GM18511 (cell line): ENCODE results near the gene ZFP62.
A peak's percentile ranks its signal among the peaks of the same experiment; 100 is the strongest.
"Not testable (repeated sequence)": the region's sequence is repeated elsewhere in the genome, so short reads cannot be mapped to it uniquely, and the experiment has no call there.

Experiments
- ATAC-seq: cut with Tn5 transposase; IDR thresholded peaks from one replicate; pipeline ENCODE4 v1.9.1; 2021; ENCODE audit warnings: mild to moderate bottlenecking, moderate library complexity; ENCODE audit not compliant: unreplicated experiment

ZFP62 gene

DNA sequence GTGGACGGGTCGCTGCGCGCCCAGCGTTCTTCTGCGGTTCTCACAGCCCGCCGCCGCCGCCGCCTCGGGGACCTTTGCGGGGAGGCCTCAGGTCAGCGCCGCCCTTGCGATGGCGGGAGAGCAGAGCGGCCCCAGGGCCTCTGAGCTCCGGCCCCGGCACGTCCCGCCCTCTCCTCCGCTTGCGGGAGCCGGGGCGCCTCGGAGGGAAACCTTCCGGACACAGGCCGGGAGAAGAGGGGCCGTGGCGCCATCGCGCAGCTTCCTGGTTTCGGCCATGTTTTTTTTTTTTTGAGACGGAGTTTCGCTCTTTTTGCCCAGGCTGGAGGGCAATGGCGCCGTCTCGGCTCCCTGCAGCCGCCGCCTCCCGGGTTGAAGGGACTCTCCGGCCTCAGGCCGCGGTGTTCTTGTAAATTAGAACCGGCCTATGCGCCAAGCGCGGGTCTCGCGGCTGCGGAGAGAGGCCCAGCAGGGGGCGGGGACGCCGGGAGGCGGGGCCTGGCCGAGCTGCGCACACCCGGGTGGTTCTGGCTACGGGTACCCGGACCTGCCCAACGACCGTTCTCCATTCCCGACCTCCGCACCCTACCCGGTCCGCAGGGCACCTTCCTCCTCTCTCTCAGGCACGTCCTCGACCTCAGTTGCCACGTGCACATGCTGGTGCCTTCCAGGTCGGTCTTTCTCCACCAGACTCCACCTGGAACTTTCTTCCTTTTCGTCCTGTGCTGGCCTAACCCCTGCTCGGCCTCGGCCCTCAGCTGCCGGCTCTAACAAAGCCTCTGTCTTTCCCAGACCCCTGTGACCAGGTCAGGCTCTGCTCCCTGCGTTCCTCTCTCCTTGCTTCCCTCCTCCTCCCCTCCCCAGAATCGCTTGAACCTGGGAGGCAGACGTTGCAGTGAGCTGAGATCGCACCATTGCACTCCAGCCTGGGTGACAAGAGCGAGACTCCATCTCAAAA lies 29.7 kb downstream of the ZFP62 start:
- peak; percentile 77 for ATAC-seq

DNA sequence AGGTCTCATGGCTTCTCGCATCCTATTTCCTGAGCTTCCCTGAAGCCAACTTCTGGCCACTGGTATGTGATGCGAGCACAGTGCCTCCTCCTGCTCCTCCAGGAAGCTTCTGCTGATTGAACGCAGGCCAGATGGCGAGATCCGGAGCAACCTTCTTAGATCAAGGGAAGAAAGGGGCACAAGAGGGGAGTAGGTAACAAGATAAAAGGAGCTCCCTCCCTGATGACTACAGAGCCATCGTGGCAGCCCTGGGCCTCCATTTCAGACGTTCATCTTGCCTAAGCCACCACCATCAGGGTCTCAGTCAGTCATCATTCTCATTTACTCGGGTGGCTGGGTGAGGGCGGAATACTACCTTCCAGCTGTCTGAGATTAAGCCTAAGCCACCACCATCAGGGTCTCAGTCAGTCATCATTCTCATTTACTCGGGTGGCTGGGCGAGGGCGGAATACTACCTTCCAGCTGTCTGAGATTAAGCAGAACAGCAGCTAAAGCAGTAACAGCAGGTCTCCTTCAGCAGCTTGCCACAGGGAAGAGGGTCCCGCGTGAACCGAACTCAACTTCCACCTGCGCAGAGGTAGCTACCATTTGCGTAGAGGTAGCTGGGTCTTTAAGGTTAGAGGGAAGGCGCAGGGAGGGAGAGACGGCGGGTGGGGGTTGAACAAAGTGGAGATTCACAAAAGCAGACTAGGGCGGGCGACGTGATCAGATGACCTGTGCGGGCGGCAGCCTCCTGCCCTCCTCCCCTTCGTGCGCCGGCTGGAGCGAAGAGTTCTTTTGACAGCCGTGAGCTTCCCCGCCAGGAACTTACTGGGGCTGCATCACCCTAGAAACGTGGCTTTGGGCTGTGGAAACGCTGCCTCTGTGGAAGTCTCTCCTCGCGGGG lies 30.6 kb downstream of the ZFP62 start:
- peak; percentile 66 for ATAC-seq

DNA sequence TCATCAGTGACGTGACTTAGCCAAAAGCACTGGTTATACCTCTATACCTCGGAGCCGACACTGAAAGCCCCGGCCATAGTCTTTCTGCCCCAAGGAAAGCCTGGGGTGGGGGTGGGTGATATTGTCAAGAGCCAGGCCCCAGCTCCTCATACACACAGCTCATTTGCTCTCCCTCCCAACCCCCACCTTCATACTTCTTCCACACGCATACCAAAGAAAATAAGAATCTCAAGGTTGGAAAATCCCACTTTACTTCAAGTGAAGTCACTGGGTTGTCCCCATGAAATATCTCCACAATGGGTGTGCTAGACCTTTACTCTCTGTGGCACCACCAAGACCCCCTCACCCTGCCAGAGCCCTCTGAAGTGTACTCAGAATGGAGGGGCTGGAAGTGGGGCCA lies 31.4 kb downstream of the ZFP62 start:
- ATAC-seq: no peak

DNA sequence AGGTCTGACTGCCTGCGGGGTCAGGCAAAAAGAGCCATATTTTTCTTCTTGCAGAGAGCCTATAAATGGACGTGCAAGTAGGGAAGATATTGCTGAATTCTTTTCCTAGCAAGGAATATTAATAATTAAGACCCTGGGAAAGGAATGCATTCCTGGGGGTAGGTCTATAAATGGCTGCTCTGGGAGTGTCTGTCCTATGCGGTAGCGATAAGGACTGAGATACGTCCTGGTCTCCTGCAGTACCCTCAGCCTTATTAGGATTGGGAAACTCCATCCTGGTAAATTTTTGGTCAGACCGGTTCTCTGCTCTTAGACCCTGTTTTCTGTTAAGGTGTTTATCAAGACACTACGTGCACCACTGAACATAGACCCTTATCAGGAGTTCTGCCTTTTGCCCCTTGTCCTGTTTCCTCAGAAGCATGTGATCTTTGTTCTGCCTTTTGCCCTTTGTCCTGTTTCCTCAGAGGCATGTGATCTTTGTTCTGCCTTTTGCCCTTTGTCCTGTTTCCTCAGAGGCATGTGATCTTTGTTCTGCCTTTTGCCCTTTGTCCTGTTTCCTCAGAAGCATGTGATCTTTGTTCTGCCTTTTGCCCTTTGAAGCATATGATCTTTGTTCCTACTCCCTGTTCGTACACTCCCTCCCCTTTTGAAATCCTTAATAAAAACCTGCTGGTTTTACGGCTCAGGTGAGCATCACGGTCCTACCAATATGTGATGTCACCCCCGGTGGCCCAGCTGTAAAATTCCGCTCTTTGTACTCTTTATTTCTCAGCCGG lies 32.1 kb downstream of the ZFP62 start:
- not testable (repeated sequence) for ATAC-seq

DNA sequence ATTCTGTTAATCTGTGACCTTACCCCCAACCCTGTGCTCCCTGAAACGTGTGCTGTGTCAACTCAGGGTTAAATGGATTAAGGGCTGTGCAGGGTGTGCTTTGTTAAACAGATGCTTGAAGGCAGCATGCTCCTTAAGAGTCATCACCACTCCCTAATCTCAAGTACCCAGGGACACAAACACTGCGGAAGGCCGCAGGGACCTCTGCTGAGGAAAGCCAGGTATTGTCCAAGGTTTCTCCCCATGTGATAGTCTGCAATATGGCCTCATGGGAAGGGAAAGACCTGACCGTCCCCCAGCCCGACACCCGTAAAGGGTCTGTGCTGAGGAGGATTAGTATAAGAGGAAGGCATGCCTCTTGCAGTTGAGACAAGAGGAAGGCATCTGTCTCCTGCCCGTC lies 33.7 kb downstream of the ZFP62 start:
- not testable (repeated sequence) for ATAC-seq

DNA sequence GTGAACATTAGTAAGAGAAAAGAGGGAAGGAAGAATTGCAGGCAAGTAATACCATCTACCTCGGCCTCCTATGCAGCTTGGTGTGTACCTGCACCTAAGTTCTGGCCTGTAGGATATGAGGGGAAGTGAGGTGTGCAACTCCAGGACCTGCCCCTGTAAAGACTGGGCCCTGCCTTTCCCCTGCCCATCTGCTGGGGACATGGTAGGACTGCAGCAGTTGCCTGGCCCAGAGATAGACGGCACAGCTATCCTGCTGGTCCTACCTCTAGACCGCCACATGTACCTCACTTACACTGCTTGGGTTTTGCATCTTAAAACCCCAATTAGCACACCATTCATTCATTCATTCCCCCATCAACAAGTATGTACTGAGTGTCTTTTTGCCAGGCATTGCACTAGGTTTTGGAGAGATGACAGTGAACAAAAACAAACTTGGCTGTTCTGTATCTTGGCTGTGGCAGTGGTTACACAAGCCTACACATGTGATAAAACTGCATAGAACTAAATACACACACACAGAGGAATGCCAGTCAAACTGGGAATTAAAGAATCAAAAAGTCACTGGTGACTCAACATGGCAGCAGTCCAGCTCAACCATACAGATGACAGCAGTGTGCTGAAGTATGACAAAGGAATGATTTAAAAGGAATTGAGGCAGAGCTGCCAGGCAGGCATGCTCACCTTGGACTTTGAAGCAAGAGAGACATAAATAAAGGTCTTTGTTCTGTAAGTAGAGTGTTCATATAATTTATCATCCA lies 35.1 kb downstream of the ZFP62 start:
- ATAC-seq: no peak

DNA sequence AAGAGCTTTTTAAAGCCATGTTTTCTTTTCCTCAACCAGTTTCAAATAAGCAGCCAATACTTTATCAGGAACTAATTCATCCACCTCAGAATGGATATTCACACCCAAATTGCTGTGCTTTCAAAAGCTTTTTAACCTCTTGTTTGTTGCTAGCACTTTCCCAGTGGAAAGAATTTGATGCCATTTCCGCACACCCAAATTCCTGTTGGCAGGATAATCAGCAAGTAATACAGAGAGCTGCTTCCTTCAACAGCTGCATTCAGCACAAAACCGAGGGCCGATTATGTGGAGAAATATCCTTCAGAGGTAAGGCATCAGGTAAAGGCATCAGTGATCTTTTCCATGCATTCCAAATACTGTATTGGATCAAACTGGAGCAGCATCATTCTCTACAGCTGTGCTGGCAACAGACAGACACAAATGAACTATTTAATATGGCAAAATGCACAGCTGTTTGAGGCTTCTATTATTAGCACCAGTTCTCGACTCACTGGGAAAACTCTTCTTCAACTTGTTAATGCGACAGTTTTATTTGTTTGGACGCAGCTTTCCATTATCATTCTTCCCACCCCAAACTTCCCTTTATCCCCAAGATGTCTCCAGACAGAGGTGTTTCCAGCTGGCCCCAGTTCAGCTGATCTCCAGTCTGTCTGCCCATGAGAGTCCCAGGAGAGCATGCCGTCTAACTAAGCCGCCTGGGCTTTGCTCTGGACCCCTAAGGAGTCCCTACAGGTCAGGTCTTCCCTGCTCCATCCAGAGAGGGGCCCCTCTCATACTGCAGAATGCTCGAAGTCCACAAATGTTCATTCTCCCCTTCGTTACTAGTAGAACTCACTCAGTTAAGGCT lies 36.2 kb downstream of the ZFP62 start:
- no peak for ATAC-seq

DNA sequence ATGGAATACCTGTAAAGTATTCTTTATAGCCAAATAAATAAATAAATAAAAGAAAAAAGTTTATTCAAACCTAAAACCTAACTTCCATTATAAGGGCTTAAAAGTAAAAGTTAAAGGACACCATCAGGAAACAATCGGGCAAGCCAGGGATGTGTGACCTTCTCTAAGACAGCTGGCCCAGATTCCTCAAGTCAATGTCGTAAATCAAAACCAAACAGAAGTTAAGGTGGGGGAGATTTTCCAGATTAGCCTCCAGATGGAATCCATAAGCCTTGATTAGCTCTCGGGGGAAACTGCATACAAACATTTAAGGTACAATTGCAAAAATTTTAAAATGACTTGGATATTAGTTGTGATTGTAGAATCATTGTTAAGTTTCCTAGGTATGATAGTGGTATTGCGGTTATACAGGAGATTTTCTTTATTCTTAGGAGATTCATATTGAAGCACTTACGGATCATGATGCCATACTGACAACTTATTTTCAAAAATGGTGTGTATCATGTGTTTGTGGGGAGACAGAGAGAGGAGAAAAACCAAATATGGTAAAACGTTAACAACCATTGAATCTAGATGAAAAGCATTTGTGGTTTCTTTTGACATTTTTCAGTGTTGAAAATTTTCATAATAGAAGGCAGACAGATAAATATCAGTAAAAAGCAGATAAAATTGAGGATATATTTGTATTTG lies 37.0 kb downstream of the ZFP62 start:
- ATAC-seq: no peak

DNA sequence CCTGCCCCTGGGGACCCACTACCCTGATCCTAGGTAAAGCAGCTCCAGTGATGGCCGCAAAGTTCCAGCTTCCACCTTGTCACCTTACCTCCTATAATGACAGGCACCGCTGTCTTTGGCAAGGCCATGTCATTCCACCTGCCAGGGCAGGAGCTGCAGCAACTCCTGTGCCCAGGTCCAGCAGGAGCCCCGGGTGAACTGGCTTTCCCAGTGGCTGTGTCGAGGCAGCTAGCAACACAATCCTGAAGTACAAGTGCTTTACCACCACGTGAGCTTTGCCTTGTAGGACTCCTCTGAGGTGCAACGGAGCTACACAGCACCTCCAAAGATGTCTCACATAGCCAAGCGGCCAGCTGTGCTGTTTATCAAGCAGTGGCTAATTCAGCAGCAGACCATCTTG lies 37.7 kb downstream of the ZFP62 start:
- no peak for ATAC-seq

DNA sequence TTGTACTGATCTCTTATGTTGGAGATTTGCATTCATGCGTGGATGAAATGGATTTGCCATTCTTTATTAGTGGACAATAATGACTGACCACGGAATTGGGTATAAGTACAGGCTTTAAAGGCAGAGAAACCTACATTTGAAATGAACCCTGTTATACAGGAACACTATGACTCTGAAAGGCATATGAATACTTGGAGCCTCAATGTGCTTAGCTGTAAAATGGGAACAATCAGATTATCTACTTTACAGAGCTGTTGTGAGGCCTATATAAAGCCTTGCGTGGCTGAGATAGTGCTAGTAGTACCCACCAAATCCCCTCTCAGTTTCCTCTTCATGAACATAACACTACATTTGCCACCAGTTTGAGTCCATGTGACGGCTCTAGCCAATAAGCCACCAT lies 39.5 kb downstream of the ZFP62 start:
- no peak for ATAC-seq

DNA sequence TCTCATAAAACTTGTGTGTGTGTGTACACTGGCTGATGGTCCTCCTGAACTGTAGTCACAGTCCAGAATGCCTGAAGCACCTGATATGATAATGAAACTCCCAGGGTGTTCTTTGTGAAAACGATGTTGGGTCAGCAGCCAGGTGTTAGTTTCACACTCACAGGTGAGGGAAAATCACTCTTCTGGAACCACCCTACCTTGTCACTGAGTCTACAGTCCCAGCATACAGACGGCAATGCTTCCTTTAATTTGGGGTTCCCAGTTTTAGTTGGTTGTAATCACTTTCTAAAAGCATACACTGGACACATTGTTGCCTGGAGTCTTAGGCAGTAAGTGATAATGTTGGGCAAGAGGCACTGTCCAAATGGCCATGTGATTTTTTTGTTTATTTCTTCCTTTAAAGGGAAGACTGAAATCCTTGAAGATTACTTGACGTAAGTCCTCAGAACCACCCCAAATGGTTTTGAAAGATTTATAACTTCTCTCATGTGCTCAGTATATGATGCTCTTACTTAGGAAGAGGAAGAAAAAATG lies 40.2 kb downstream of the ZFP62 start:
- peak; percentile 77 for ATAC-seq

DNA sequence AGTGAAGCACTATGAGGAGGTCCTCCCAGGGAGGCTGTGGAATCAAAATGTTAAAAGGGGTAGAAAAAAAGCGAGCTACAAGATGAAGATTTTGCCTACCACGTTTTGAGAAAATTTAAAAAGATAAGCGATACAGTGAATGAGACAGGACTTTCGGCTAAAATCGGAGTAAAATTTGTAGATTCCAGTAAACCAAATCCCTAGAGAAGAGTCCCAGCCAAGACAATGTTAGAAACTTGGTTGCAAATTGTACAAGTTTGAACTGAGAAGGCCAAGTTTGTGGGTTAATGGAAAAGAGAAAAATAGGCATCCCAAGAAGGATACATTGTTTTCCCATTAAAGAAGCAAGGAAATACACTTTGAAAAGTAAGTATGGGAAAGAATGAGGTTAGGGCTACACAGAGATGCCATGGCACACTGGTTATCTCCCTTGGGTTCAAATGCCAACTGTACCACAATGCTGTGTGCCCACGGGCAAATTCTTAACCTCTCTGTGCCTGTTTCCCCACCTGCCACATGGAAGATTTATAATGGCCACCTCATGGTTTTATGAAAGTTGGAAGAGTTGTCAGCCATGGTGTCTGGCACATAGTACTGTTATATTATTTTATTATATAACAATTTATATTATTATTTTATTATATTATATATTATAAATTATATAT lies 42.3 kb downstream of the ZFP62 start:
- no peak for ATAC-seq

DNA sequence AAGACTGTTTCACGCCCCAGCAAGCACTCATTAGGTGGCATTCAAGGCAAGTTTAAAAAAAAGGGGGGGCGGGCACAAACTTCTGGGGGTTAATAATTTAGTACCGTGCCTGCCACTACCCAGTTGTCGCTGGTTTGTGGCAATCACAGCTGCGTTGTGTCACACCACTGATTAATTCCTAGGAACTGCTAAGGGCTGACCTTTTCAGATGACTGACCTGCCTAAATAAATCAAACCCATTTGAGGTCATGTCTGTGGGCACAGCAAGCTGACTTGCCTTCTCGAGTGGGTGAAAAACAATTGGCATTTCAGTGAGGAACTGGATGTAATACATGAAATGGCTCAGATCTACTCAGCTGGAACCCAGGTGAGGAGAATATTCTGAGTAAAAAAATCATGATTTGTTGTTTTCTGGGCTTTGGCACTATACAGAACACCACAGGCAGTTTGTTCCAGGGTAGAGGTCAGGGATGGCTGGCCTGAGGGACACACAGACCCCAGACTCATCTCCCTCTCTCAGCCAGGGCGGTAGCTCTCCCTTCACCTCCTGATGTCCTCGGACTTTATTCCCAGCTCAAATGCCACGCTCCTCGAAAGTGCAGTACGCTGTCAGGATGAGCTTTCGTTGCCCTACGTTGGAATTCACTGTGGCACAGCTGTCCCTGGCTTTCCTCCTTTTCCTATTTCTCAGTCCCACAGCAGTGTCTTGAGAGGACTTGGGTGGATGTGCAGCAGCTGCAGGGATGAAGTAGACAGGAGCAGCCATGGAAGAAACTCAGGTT lies 43.0 kb downstream of the ZFP62 start:
- no peak for ATAC-seq

DNA sequence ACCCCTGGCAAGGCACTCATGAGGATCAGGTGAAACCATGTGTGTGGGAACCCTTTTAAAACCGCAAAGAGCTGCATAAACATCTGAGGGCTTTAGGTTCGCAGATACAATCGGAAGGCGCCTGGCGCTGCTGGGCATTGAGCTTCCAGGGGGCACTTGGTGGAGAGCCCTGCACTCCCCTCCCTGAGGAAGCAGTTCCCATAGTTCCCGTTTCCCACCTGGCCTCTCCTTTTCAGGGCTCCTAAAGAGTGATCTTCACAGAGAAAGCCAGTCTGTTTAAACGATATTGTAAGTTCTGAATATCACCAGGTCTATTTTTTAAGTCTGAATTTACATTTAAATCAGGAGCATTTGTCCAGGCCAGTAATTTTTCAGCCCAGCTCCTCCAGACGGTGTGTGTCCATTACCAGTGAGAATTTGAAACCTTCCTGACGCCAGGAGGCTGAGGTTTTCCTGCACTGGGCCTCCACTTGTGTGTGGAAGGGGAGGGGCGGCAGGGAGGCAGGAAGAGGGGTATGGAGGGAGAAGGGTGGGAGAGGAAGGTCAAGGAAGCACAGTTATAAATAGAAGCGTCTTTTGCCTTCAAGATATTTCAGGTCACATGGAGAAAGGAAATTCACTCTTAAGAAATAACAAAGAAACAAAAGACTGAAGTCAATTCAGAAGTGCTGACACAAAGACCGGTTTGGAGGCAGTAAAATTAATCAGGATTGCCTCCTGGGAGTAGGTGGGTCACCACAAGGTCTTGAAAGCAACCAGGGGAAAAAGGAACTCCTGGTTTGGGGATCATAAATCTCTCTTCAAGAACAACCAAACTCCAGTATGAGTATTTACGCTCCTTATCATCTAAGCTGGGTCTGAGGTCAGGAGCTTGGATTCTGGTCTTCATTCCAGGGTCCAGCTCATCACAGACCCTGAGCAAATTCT lies 44.2 kb downstream of the ZFP62 start:
- no peak for ATAC-seq

DNA sequence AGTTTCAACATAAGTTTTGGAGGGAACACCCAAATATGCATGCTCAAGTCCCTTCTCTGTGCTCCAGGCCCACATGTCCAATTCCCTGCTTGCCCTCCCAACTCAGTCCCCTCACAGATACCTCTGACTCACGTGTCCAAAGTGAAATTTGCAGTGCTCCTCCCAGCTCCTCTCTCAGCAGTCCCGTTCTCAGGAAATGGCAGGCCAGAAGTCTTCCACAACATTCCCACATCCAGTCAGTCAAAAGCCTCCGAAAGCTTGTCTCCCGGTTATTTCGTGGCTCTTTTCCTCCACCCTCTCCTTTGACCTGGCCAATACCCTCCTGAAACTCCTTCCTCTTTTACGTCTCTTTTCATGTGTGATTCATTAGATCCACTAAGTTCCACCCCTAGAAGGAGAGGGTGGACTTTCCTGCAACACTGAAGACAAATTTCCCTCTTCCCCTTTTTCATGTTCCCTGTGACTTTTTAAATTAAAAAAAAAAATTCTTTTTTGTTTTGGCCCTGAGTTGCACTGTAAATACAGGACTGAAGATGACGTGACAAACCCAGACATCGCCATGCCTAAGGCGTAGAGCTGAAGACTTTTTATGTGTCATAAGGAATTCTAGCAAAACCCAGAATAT lies 45.7 kb downstream of the ZFP62 start:
- no peak for ATAC-seq

DNA sequence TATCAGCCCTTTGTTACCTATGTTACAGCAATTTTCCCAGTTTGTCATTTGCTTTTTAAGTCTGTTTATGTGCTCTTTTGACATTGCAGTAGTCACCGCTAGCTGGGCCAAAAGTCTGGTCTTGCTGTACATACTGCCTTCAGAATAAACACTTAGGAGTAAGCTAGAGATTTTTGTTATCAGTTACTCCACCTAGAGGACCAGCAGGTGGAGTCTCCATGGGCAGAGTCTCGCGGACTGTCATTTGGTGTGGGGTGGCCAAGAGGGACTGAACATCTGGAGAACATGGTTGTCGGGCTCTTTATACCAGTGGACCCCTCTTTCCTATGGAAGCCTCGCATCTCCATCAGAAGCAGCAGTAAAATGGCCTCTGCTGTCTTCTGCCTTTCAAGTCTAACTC lies 47.7 kb downstream of the ZFP62 start:
- ATAC-seq: no peak
